OCI-LY7 (cell line): Measurements from ENCODE around the gene GSTA1. TPM values are rescaled to one million over a fixed set of nuclear protein-coding genes. Genes with fewer than 3 reads are reported as not detected.
"Not testable (repeated sequence)": the region's sequence is repeated elsewhere in the genome, so short reads cannot be mapped to it uniquely, and the experiment has no call there.

ENCODE experiments used
- BruUV-seq: library from RNA; stranded (reverse); fragments of 400-500 nt; replicated peaks from 2 replicates; lab custom pipeline; 2021; lab: Mats Ljungman, UMichigan
- CTCF ChIA-PET: fragments of 300-600 bp; sonication (Branson Sonifier 250); formaldehyde crosslinking; loops from one replicate; lab custom pipeline; 2022; ENCODE audit warnings: antibody characterized with exemption; ENCODE audit not compliant: unreplicated experiment; lab: Charles Lee
- POLR2A ChIA-PET: fragments of 300-600 bp; sonication (Branson Sonifier 250); formaldehyde crosslinking; loops from one replicate; lab custom pipeline; 2022; ENCODE audit warnings: antibody characterized with exemption; lab: Charles Lee
- DNase-seq: peaks from one replicate; pipeline ENCODE4 v3.0.0-alpha.2; 2015; ENCODE audit warnings: low spot score
- H2AFZ ChIP-seq: fragments of 200-600 bp; sonication (generic), shearing (Covaris generic); 2 replicates; pipeline ENCODE4 v1.6.1; 2014; ENCODE audit warnings: mild to moderate bottlenecking, antibody characterized with exemption, low read length, moderate library complexity
- H3K27ac ChIP-seq: fragments of 200-600 bp; sonication (generic); 2 replicates; pipeline ENCODE4 v1.5.1; 2014; ENCODE audit warnings: mixed run types, low read depth, mild to moderate bottlenecking, moderate library complexity, low read length, inconsistent platforms; ENCODE audit not compliant: poor library complexity, severe bottlenecking
- H3K36me3 ChIP-seq: fragments of 200-600 bp; sonication (generic); 2 replicates; pipeline ENCODE4 v1.6.1; 2014; ENCODE audit warnings: mild to moderate bottlenecking, antibody characterized with exemption, low read length, moderate library complexity, mixed read lengths; ENCODE audit not compliant: insufficient read depth
- H3K4me1 ChIP-seq: fragments of 200-600 bp; sonication (generic); 2 replicates; pipeline ENCODE4 v1.5.1; 2014; ENCODE audit warnings: mild to moderate bottlenecking, low read length; ENCODE audit not compliant: insufficient read depth, poor library complexity, severe bottlenecking
- H3K4me2 ChIP-seq: fragments of 200-600 bp; sonication (generic); 2 replicates; pipeline ENCODE4 v1.6.1; 2014; ENCODE audit warnings: mild to moderate bottlenecking, low read length
- H3K4me3 ChIP-seq: fragments of 200-600 bp; sonication (generic); 2 replicates; pipeline ENCODE4 v1.5.1; 2014; ENCODE audit warnings: mild to moderate bottlenecking, low read depth, low read length; ENCODE audit not compliant: poor library complexity, severe bottlenecking
- H3K79me2 ChIP-seq: fragments of 200-600 bp; sonication (generic); 2 replicates; pipeline ENCODE4 v1.6.1; 2016; ENCODE audit warnings: low read depth, mild to moderate bottlenecking, low read length, moderate library complexity, mixed read lengths; ENCODE audit not compliant: insufficient read depth
- H3K9me2 ChIP-seq: fragments of 200-600 bp; sonication (generic); 2 replicates; pipeline ENCODE4 v1.6.1; 2016; ENCODE audit warnings: mild to moderate bottlenecking, low read length, mixed read lengths; ENCODE audit not compliant: insufficient read depth
- H3K9me3 ChIP-seq: fragments of 200-600 bp; sonication (generic); 2 replicates; pipeline ENCODE4 v1.6.1; 2014; ENCODE audit warnings: mild to moderate bottlenecking, mixed run types, low read length, mixed read lengths
- H4K20me1 ChIP-seq: fragments of 200-600 bp; sonication (generic); 2 replicates; pipeline ENCODE4 v1.6.1; 2014; ENCODE audit warnings: mild to moderate bottlenecking, antibody characterized with exemption, low read length, moderate library complexity, mixed read lengths; ENCODE audit not compliant: insufficient read depth
- EZH2phosphoT487 ChIP-seq: fragments of 200-600 bp; sonication (generic); IDR thresholded peaks from 2 replicates; pipeline ENCODE4 v1.6.1; 2018; ENCODE audit warnings: low read depth, borderline replicate concordance, mild to moderate bottlenecking, mixed run types, antibody characterized with exemption, low read length, moderate library complexity, mixed read lengths
- intact Hi-C: fragments of 100-400 bp; cut with micrococcal nuclease; formaldehyde crosslinking; loops from one replicate; pipeline ENCODE4 v1.10.0; 2022; ENCODE audit not compliant: unreplicated experiment
- total RNA-seq, 2 experiments: library from RNA; depleted of rRNA in 1 of 2; stranded (reverse); fragments of >200 nt in 1 of 2; shearing (Covaris generic) in 1 of 2; gene quantifications; 2 replicates each; pipeline ENCODE4 v1.2.3, GENCODE V29; 2014 to 2022
- TF ChIP-seq, protein P1 (sequence below): fragments of 200-600 bp; sonication (generic); conservative IDR thresholded peaks from 2 replicates; pipeline ENCODE4 v1.5.1; 2014; ENCODE audit warnings: mild to moderate bottlenecking, antibody characterized with exemption, low read length, moderate library complexity, mixed read lengths

The GSTA1 gene
- total RNA-seq, 2 experiments from 2014 or later = not detected

GRCh38 chr6:52808660-52809059 is 5.0 kb upstream of the GSTA1 start:
- Histone ChIP-seq H2AFZ (no peak overlapping the region), H3K36me3 (no peaks in the 10 kb centered on the region), H3K27ac (no peak overlapping the region), H4K20me1 (no peaks in the 10 kb centered on the region), H3K4me1 (no peaks in the 10 kb centered on the region), H3K79me2 (no peaks in the 10 kb centered on the region), H3K9me2 (no peaks in the 10 kb centered on the region), H3K4me2 (no peak overlapping the region), H3K4me3 (no peak overlapping the region), H3K9me3 (no peaks in the 10 kb centered on the region)
- CTCF ChIA-PET = no interaction called here
- POLR2A ChIA-PET = interaction anchor here (0.7 to 1.0 kb wide), 2 partner anchors 11 to 1075 kb away, joined by 3 read pairs; no protein-coding TSS in a partner anchor
- intact Hi-C loops = no loop called here
- no peak for DNase-seq
- TF ChIP-seq EZH2phosphoT487 = no peak
- TF ChIP-seq, protein P1, sequence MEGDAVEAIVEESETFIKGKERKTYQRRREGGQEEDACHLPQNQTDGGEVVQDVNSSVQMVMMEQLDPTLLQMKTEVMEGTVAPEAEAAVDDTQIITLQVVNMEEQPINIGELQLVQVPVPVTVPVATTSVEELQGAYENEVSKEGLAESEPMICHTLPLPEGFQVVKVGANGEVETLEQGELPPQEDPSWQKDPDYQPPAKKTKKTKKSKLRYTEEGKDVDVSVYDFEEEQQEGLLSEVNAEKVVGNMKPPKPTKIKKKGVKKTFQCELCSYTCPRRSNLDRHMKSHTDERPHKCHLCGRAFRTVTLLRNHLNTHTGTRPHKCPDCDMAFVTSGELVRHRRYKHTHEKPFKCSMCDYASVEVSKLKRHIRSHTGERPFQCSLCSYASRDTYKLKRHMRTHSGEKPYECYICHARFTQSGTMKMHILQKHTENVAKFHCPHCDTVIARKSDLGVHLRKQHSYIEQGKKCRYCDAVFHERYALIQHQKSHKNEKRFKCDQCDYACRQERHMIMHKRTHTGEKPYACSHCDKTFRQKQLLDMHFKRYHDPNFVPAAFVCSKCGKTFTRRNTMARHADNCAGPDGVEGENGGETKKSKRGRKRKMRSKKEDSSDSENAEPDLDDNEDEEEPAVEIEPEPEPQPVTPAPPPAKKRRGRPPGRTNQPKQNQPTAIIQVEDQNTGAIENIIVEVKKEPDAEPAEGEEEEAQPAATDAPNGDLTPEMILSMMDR = no peak
- no TSS peak for BruUV-seq

- DNase-seq = no peak
- Histone ChIP-seq H3K4me2 (no peak overlapping the region), H3K9me2 (no peaks in the 10 kb centered on the region), H3K27ac (no peak overlapping the region), H3K4me1 (no peaks in the 10 kb centered on the region), H2AFZ (no peak overlapping the region), H3K79me2 (no peaks in the 10 kb centered on the region), H3K36me3 (no peaks in the 10 kb centered on the region), H3K9me3 (no peaks in the 10 kb centered on the region), H4K20me1 (no peaks in the 10 kb centered on the region), H3K4me3 (no peak overlapping the region)
- intact Hi-C loops = no loop called here
- ChIA-PET CTCF (no interaction called here), POLR2A (no interaction called here)
- no peak for TF ChIP-seq EZH2phosphoT487
- TF ChIP-seq, protein P1 = no peak
- BruUV-seq = no TSS peak
These were observed 810 bp downstream of the GSTA1 start for GRCh38 chr6:52802806-52803205.

DNA sequence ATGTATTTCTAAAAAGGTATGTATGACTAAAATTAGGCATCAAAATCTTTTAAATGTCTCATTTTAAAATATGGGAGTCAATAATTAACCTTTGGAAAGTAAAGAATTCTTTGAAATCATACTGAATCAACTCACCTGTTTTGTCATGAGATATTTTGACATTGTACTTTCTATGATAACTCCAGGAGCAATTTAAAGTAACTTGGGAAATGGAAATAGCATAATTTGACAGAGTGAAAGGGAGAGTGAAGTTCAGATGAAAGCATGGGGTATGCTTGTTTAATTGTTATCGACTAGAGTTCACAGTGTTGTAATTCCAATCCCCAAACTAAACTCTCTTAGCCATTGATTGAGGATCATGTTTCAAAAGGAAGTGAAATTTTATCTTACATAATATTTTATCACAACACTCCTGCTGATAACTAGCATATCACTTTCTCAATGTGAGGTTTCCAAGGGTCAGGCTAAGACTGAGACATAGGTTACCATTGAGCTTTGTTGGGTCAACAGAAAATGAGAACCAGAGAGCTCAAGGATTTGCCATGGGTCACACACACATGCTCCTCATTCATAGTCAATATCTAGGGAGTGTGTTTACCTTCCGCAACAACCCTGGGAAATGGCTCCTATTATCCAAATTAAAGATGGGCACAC is 2.3 kb downstream of the GSTA1 start:
- CTCF ChIA-PET = no interaction called here
- POLR2A ChIA-PET = interaction anchor here (0.6 kb wide), 1 partner anchor 27 kb away, joined by 3 read pairs; no protein-coding TSS in a partner anchor
- Histone ChIP-seq H3K4me2 (no peak overlapping the region), H4K20me1 (no peaks in the 10 kb centered on the region), H3K79me2 (no peaks in the 10 kb centered on the region), H3K9me3 (no peaks in the 10 kb centered on the region), H3K4me1 (no peaks in the 10 kb centered on the region), H2AFZ (no peak overlapping the region), H3K27ac (no peak overlapping the region), H3K4me3 (no peak overlapping the region), H3K9me2 (no peaks in the 10 kb centered on the region), H3K36me3 (no peaks in the 10 kb centered on the region)
- no peak for DNase-seq
- TF ChIP-seq EZH2phosphoT487 = no peak
- TF ChIP-seq, protein P1 = no peak
- no TSS peak for BruUV-seq
- intact Hi-C loops = no loop called here

GRCh38 chr6:52799272-52799671 is 4.3 kb downstream of the GSTA1 start:
- DNase-seq, H2AFZ ChIP-seq, H4K20me1 ChIP-seq, H3K79me2 ChIP-seq, POLR2A ChIA-PET, H3K4me3 ChIP-seq, BruUV-seq, H3K36me3 ChIP-seq, H3K4me2 ChIP-seq, CTCF ChIA-PET, H3K4me1 ChIP-seq, H3K9me2 ChIP-seq, H3K9me3 ChIP-seq, intact Hi-C loops, H3K27ac ChIP-seq: not testable (repeated sequence)
